Adipose tissue (tissue), 3 donors: Measurements from ENCODE around the gene GJB1. TPM values are rescaled to one million over a fixed set of nuclear protein-coding genes. Genes with fewer than 3 reads are reported as not detected.
"Not testable (repeated sequence)": the region's sequence is repeated elsewhere in the genome, so short reads cannot be mapped to it uniquely, and the experiment has no call there.

Source experiments
- H3K27ac ChIP-seq: one replicate; pipeline ENCODE4 v1.5.1; 2013; ENCODE audit warnings: low read depth, low read length
- WGBS, 3 donors: extraction: QIAGEN DNeasy Blood & Tissue Kit; methylation state at CpG; one replicate each; pipeline ENCODE4 v1.1.7; 2013; 5-methylcytosine and 5-hydroxymethylcytosine counted together
- polyA plus RNA-seq, 3 donors: library from polyadenylated mRNA; stranded (reverse); fragments of 200-250 nt; gene quantifications; one replicate each; pipeline ENCODE4 v1.2.3, GENCODE V29; 2013
- donor health status: healthy with polysubstance abuse.
- donor health status: Bipolar disorder and iron deficiency.
- donor health status: healthy.

GJB1 gene
- polyA plus RNA-seq, 3 donors, result 1.0 to 102 (median 1.8) TPM

GRCh38 chrX:71250841-71251240 lies 27.8 kb downstream of the GJB1 start:
- 72 to 83% (median 75%) methylated on average over 8 to 9 of the region's 9 CpGs for WGBS, 3 donors
- H3K27ac ChIP-seq, result no peak overlapping the region

- 25 to 63% (median 33%) methylated on average over 8 of the region's 8 CpGs for WGBS, 3 donors
- no peak overlapping the region for H3K27ac ChIP-seq
These were observed 28.5 kb downstream of the GJB1 start for GRCh38 chrX:71251466-71251973.

GRCh38 chrX:71252221-71252620 lies 29.2 kb downstream of the GJB1 start:
- WGBS, 3 donors, result 39 to 75% (median 40%) methylated on average over 2 of the region's 2 CpGs
- no peak overlapping the region for H3K27ac ChIP-seq

DNA sequence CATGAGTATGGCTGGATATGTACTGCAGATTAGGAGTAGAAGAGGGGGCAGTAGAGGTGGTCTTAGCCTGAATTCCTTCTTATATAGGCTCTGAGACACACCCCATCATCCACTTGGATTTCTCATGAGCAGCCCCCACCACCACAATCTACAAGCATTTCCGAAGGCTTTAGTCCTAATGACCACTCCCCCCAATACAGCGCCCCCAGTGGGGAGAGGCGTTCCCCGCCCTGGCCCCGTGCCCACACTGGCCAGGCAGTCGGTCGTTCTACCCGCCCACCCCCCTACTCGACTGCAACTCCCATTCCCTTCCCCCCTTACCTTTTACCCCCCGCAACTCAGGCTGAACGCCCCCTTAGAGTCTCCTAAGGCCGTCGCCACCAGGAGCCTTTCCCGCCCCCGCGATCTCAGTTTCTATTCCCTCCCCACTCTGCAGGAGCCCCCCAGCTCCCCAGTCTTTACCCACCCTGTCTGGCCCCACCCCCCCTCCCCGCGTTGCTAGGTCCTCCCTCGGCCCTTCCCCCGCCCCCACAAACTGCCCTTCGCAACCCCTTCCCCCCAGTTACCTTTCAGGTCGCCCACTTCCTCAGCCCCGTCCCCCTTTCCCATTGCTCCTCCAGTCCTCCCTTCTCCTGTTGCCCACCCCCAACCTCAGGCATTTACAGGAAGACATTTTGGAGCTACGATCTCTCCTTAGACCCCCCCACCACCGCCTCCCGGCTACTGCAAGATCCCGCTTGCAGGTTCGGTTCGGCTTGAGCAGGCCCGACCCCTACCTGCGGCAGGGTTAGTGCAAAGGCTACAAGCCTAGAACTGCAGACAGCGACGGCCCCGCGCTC lies 30.4 kb downstream of the GJB1 start:
- H3K27ac ChIP-seq, result no peak overlapping the region
- WGBS, 3 donors, result 0 to 33% (median 1%) methylated on average over 11 to 33 of the region's 35 CpGs

- H3K27ac ChIP-seq, result no peak within 1 kb of the TSS
- WGBS, 3 donors, result 0 to 34% (median 1%) methylated on average over 28 to 49 of the region's 54 CpGs
These were observed 31.3 kb downstream of the GJB1 start, which contains the start of gene ZMYM3 for GRCh38 chrX:71254092-71254963. ZMYM3 (minus strand) TSS chrX:71254140; CDS start chrX:71253255, 885 bp downstream.

GRCh38 chrX:71256051-71256450 lies 33.0 kb downstream of the GJB1 start:
- no peak overlapping the region for H3K27ac ChIP-seq
- 74 to 75% (median 74%) methylated on average over 6 of the region's 6 CpGs for WGBS, 3 donors

DNA sequence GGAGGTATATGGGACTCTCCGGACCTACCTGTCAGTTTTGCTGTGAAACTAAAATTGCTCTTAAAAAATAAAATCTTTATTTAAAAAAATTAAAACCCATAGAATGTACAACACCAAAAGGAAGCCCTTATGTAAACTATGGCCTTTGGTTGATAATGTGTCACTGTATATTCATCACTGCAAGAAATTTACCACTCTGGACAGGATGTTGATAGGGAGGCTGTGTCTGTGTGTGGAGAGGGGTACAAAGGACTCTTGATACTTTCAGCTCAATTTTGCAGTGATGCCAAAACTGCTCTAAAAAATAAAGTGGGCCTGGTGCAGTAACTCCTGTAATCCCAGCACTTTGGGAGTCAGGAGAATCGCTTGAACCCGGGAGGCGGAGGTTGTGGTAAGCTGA lies 33.8 kb downstream of the GJB1 start:
- WGBS, 3 donors, result 88 to 96% (median 93%) methylated on average over 4 of the region's 4 CpGs
- H3K27ac ChIP-seq, result no peak overlapping the region

DNA sequence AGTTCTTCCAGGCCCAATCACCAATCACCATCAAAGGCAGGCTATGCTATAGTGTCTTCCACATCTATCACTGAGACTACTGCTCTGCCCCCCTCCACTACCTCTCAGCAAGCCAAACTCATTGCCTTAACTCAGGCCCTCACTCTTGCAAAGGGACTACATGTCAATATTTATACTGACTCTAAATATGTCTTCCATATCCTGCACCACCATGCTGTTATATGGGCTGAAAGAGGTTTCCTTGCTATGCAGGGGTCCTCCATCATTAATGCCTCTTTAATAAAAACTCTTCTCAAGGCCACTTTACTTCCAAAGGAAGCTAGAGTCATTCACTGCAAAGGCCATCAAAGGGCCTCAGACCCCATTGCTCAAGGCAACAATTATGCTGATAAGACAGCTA lies 45.6 kb downstream of the GJB1 start:
- not testable (repeated sequence) for H3K27ac ChIP-seq

- no peak overlapping the region for H3K27ac ChIP-seq
- WGBS, 3 donors, result 86 to 96% (median 94%) methylated on average over 10 to 19 of the region's 19 CpGs
These were observed 46.9 kb downstream of the GJB1 start for GRCh38 chrX:71269801-71270395.

DNA sequence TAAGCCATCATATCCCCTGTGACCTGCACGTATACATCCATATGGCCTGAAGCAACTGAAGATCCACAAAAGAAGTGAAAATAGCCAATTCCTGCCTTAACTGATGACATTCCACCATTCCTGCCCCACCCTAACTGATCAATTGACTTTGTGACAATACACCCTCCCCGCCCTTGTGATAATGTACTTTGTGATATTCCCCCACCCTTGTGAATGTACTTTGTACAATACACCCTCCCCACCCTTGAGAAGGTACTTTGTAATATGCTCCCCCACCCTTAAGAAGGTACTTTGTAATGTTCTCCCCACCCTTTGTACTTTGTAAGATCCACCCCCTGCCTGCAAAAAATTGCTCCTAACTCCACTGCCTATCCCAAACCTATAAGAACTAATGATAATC lies 49.3 kb downstream of the GJB1 start:
- 82 to 100% (median 90%) methylated on average over 2 of the region's 2 CpGs for WGBS, 3 donors
- H3K27ac ChIP-seq, result not testable (repeated sequence)

Other genes with a start within 250 kb of the GJB1 start
- gene SNX12, start 154.9 kb upstream of the GJB1 start, polyA plus RNA-seq, result 10 to 100 TPM; 15.1 to 53.5 (median 23.3) TPM
- gene FOXO4, start 127.4 kb upstream of the GJB1 start, polyA plus RNA-seq, result 10 to 100 TPM in 2 of 3 donors, 1 to 10 TPM in 1; 9.1 to 26.1 (median 11.4) TPM
- under 1 TPM in 1 of 3 donors, not detected in 2; 0.19 TPM for gene CXorf65, start 116.5 kb upstream of the GJB1 start, polyA plus RNA-seq
- gene IL2RG, start 111.6 kb upstream of the GJB1 start, polyA plus RNA-seq, result 10 to 100 TPM in 2 of 3 donors, 1 to 10 TPM in 1; 2.9 to 15.4 (median 10.8) TPM
- 10 to 100 TPM in 2 of 3 donors, 1 to 10 TPM in 1; 8.7 to 13.4 (median 12.9) TPM for gene MED12, start 104.6 kb upstream of the GJB1 start, polyA plus RNA-seq
- gene NLGN3, start 78.4 kb upstream of the GJB1 start, polyA plus RNA-seq, result under 1 TPM; 0.15 to 0.67 (median 0.49) TPM
- 1 to 10 TPM; 4.6 to 6.4 (median 6.3) TPM for gene ZMYM3, start 30.9 kb downstream of the GJB1 start, polyA plus RNA-seq
- 100 to 1,000 TPM; 121 to 143 (median 133) TPM for gene NONO, start 60.4 kb downstream of the GJB1 start, polyA plus RNA-seq
- 1 to 10 TPM in 1 of 3 donors, under 1 TPM in 2; 0.32 to 1.5 (median 0.58) TPM for gene ITGB1BP2, start 78.5 kb downstream of the GJB1 start, polyA plus RNA-seq
- gene TAF1, start 143.1 kb downstream of the GJB1 start, polyA plus RNA-seq, result 10 to 100 TPM; 10.4 to 20.8 (median 15.9) TPM